Measurements from ENCODE around the gene SLC4A2. TPM values are rescaled to one million over a fixed set of nuclear protein-coding genes. Genes with fewer than 3 reads are reported as not detected.
A peak's percentile ranks its signal among the peaks of the same experiment; 100 is the strongest.

Gene SLC4A2
- total RNA-seq, 1 experiment from 2014 or later, result 164 TPM

GRCh38 chr7:151115836-151116418 lies 56.5 kb downstream of the SLC4A2 start:
- Mint-ChIP-seq H3K27me3 (ENCODE audit: low read depth) (peaks cover 9% of the 10 kb centered on the region), H3K4me3 (peak overlapping the region; percentile 60), H3K9me3 (no peaks in the 10 kb centered on the region), H3K36me3 (peaks cover 21% of the 10 kb centered on the region), H3K4me1 (peaks cover 19% of the 10 kb centered on the region), H3K27ac (peak overlapping the region; percentile 65)
- no peak for TF ChIP-seq JUN (CRISPR knock-in tag; IDR thresholded peaks at IDR 0.05)
- TF ChIP-seq TEAD1 (CRISPR knock-in tag; IDR thresholded peaks at IDR 0.05), result no peak
- DNase-seq (ENCODE audit: low spot score) (peak; percentile 25), ATAC-seq (peak; percentile 7)
- ChIA-PET POLR2A (no interaction called here), CTCF (interaction anchor here (0.8 to 9.9 kb wide), 20 partner anchors 9 to 133 kb away, joined by 3 to 118 read pairs (median 4); partner anchors contain the start of gene FASTK)

GRCh38 chr7:151116603-151117440 lies 57.4 kb downstream of the SLC4A2 start:
- no peak for DNase-seq (ENCODE audit: low spot score)
- ChIA-PET CTCF (interaction anchor here (0.9 to 9.9 kb wide), 7 partner anchors 8 to 129 kb away, joined by 4 to 118 read pairs (median 8); partner anchors contain the start of gene FASTK), POLR2A (no interaction called here)
- H3K27ac Mint-ChIP-seq, result peak overlapping the region; percentile 27; the same call in 1 of the 2 replicates
- no peak for ATAC-seq
- no peak for TF ChIP-seq ATF1 (CRISPR knock-in tag; IDR thresholded peaks at IDR 0.05)
- no peak for TF ChIP-seq ZNF671 (CRISPR knock-in tag; IDR thresholded peaks at IDR 0.05)
- no peak for TF ChIP-seq HMGA2 (CRISPR knock-in tag; IDR thresholded peaks at IDR 0.05)
- TF ChIP-seq TEAD1 (CRISPR knock-in tag; IDR thresholded peaks at IDR 0.05), result no peak
- TF ChIP-seq TEAD4 (CRISPR knock-in tag; IDR thresholded peaks at IDR 0.05), result no peak
- TF ChIP-seq NFATC4 (CRISPR knock-in tag; IDR thresholded peaks at IDR 0.05), result no peak
- no peak for TF ChIP-seq RORB (CRISPR knock-in tag; IDR thresholded peaks at IDR 0.05)
- no peak for TF ChIP-seq MYBL2 (CRISPR knock-in tag; IDR thresholded peaks at IDR 0.05)
- no peak for TF ChIP-seq ZNF416 (CRISPR knock-in tag; IDR thresholded peaks at IDR 0.05)
- no peak for TF ChIP-seq NFE2L1 (CRISPR knock-in tag; IDR thresholded peaks at IDR 0.05)
- TF ChIP-seq JUN (CRISPR knock-in tag; IDR thresholded peaks at IDR 0.05), result no peak
- no peak for TF ChIP-seq ATF6 (CRISPR knock-in tag; IDR thresholded peaks at IDR 0.05)
- no peak for TF ChIP-seq ATF2 (CRISPR knock-in tag; IDR thresholded peaks at IDR 0.05; ENCODE audit: borderline replicate concordance, low read depth)
- TF ChIP-seq CDX4 (CRISPR knock-in tag; IDR thresholded peaks at IDR 0.05; ENCODE audit: borderline replicate concordance), result no peak
- TF ChIP-seq STAT6 (CRISPR knock-in tag; conservative IDR thresholded peaks at IDR 0.05; ENCODE audit: low read depth), result no peak
- TF ChIP-seq CREM (CRISPR knock-in tag; IDR thresholded peaks at IDR 0.05), result no peak
- no peak for TF ChIP-seq NR3C1 (CRISPR knock-in tag; conservative IDR thresholded peaks at IDR 0.05; ENCODE audit: low read depth)
- no peak for TF ChIP-seq NR1H2 (CRISPR knock-in tag; IDR thresholded peaks at IDR 0.05)
- no peak for TF ChIP-seq MXD4 (CRISPR knock-in tag; IDR thresholded peaks at IDR 0.05; ENCODE audit: borderline replicate concordance)
- TF ChIP-seq ZNF532 (CRISPR knock-in tag; IDR thresholded peaks at IDR 0.05; ENCODE audit: borderline replicate concordance), result no peak
- no peaks in the 10 kb centered on the region for H3K9me3 Mint-ChIP-seq
- H3K36me3 Mint-ChIP-seq, result peaks cover 28% of the 10 kb centered on the region
- peaks cover 19% of the 10 kb centered on the region for H3K4me1 Mint-ChIP-seq
- H3K27me3 Mint-ChIP-seq (ENCODE audit: low read depth), result peaks cover 9% of the 10 kb centered on the region
- no peak overlapping the region for H3K4me3 Mint-ChIP-seq
